ENCODE data around the gene YIF1A.
A peak's percentile ranks its signal among the peaks of the same experiment; 100 is the strongest.

The YIF1A gene

GRCh38 chr11:66288671-66289547 lies at the start of gene YIF1A:
TSS of gene YIF1A (minus strand) at chr11:66289143. CDS start at chr11:66288985, 158 bp downstream.
- DNase-seq: peak; percentile 96

- no peak for DNase-seq
Observed at GRCh38 chr11:66337103-66337899, 48.4 kb upstream of the YIF1A start.

- peak; percentile 64 for DNase-seq
Observed at GRCh38 chr11:66336234-66337102, 47.5 kb upstream of the YIF1A start, which contains the start of gene RIN1. TSS of gene RIN1 (minus strand) at chr11:66336434. CDS start at chr11:66336402, 32 bp downstream.

- no peak for DNase-seq
Observed at GRCh38 chr11:66335531-66336233, 46.7 kb upstream of the YIF1A start.

GRCh38 chr11:66334605-66335442 lies 45.9 kb upstream of the YIF1A start:
- DNase-seq: no peak

- no peak for DNase-seq
Observed at GRCh38 chr11:66333896-66334604, 45.1 kb upstream of the YIF1A start.

- no peak for DNase-seq
Observed at GRCh38 chr11:66333220-66333877, 44.4 kb upstream of the YIF1A start.

- no peak for DNase-seq
Observed at GRCh38 chr11:66332371-66333219, 43.7 kb upstream of the YIF1A start.

GRCh38 chr11:66331542-66332370 lies 42.8 kb upstream of the YIF1A start:
- DNase-seq: no peak

GRCh38 chr11:66330931-66331330 lies 42.0 kb upstream of the YIF1A start:
- no peak for DNase-seq

GRCh38 chr11:66329165-66329673 lies 40.3 kb upstream of the YIF1A start:
- DNase-seq: no peak

- DNase-seq: peak; percentile 53
Observed at GRCh38 chr11:66328302-66329144, 39.6 kb upstream of the YIF1A start.

GRCh38 chr11:66328031-66328301 lies 39.0 kb upstream of the YIF1A start:
- no peak for DNase-seq

- no peak for DNase-seq
Observed at GRCh38 chr11:66327171-66328030, 38.5 kb upstream of the YIF1A start.

GRCh38 chr11:66326261-66327111 lies 37.5 kb upstream of the YIF1A start:
- DNase-seq: no peak

Data from GF-D8 (cell line).